GM12878 (cell line): ENCODE measurements around the gene PCAT6. TPM values are rescaled to one million over a fixed set of nuclear protein-coding genes. Genes with fewer than 3 reads are reported as not detected.

Experiments used
- ATAC-seq: fragments of 200-7000 bp; cut with Tn5 transposase; 3 replicates; pipeline ENCODE4 v1.9.1; 2020; ENCODE audit warnings: mild to moderate bottlenecking, moderate library complexity
- BruUV-seq: library from RNA; stranded (reverse); fragments of 400-500 nt; replicated peaks from 2 replicates; lab custom pipeline; 2021; lab: Mats Ljungman, UMichigan
- CTCF ChIA-PET: fragments of 300-600 bp; sonication (Branson Sonifier 250); formaldehyde crosslinking; extraction: SDS; loops from one replicate; lab custom pipeline; 2021; ENCODE audit warnings: inconsistent platforms; lab: Yijun Ruan, JAX
- POLR2A ChIA-PET: fragments of 350-600 bp; formaldehyde crosslinking; extraction: SDS; loops from one replicate; lab custom pipeline; 2021; ENCODE audit warnings: inconsistent platforms; lab: Charles Lee
- RAD21 ChIA-PET: fragments of 300-600 bp; sonication (Branson Sonifier 250); formaldehyde crosslinking; loops from one replicate; lab custom pipeline; 2023; ENCODE audit warnings: antibody characterized with exemption; ENCODE audit not compliant: unreplicated experiment; lab: Charles Lee
- SMC1A ChIA-PET: fragments of 300-600 bp; sonication (Branson Sonifier 250); formaldehyde crosslinking; loops from one replicate; lab custom pipeline; 2023; ENCODE audit not compliant: unreplicated experiment, uncharacterized antibody; lab: Charles Lee
- DNase-seq: peaks from one replicate; pipeline ENCODE4 v3.0.0-alpha.2; 2011; ENCODE audit warnings: low read depth, low spot score
- FAIRE-seq: peaks from 3 replicates; lab custom pipeline; 2011; peaks lifted over from hg19 to GRCh38; lab: Jason Lieb, UNC
- H2AFZ ChIP-seq: 2 replicates; pipeline ENCODE4 v1.6.0; 2011; ENCODE audit warnings: low read depth, low read length, control low read depth; ENCODE audit not compliant: control insufficient read depth
- H3K27ac ChIP-seq: 2 replicates; pipeline ENCODE4 v1.5.1; 2011; ENCODE audit warnings: control low read depth; ENCODE audit not compliant: control insufficient read depth, insufficient read depth
- H3K27me3 ChIP-seq, 2 experiments: replicated peaks in 1 of 2; 2 replicates each; pipeline versions ENCODE4 v1.6.0 to v1.6.1; 2011; ENCODE audit warnings: low read length in 1 of 2; ENCODE audit not compliant: control insufficient read depth in 2 of 2, insufficient read depth in 2 of 2
- H3K36me3 ChIP-seq, 2 experiments: 2 replicates each; pipeline ENCODE4 v1.5.1; 2011; ENCODE audit warnings: low read length in 1 of 2; ENCODE audit not compliant: control insufficient read depth in 2 of 2, insufficient read depth in 2 of 2
- H3K4me1 ChIP-seq: 2 replicates; pipeline ENCODE4 v1.6.1; 2011; ENCODE audit warnings: mild to moderate bottlenecking, low read length, moderate library complexity, mixed read lengths; ENCODE audit not compliant: control insufficient read depth, insufficient read depth
- H3K4me2 ChIP-seq: 2 replicates; pipeline ENCODE4 v1.6.0; 2011; ENCODE audit warnings: control low read depth; ENCODE audit not compliant: control insufficient read depth, insufficient read depth
- H3K4me3 ChIP-seq: fragments of 200-600 bp; sonication (generic); 2 replicates; pipeline ENCODE4 v1.5.1; 2016
- H3K79me2 ChIP-seq: 2 replicates; pipeline ENCODE4 v1.6.0; 2011; ENCODE audit warnings: low read length; ENCODE audit not compliant: control insufficient read depth, insufficient read depth
- H3K9ac ChIP-seq: 2 replicates; pipeline ENCODE4 v1.8.0; 2011; ENCODE audit warnings: low read length, control low read depth, mixed read lengths; ENCODE audit not compliant: control insufficient read depth, insufficient read depth
- H3K9me3 ChIP-seq: replicated peaks from 3 replicates; pipeline ENCODE4 v1.5.1; 2011; ENCODE audit warnings: mild to moderate bottlenecking, low read length; ENCODE audit not compliant: control insufficient read depth, insufficient read depth
- H4K20me1 ChIP-seq: 2 replicates; pipeline ENCODE4 v1.6.0; 2011; ENCODE audit not compliant: control insufficient read depth, insufficient read depth
- CBFB ChIP-seq: IDR thresholded peaks from 2 replicates; pipeline ENCODE4 v1.6.1; 2016; ENCODE audit warnings: antibody characterized with exemption, low read depth
- ESRRA ChIP-seq: IDR thresholded peaks from 2 replicates; pipeline ENCODE4 v1.6.1; 2012; ENCODE audit warnings: mild to moderate bottlenecking, low read length, improper control_type of control experiment
- MXI1 ChIP-seq: fragments of 150-350 bp; IDR thresholded peaks from 2 replicates; pipeline ENCODE4 v1.6.1; 2011; ENCODE audit warnings: low read depth, mild to moderate bottlenecking, inconsistent platforms, low read length, improper control_type of control experiment
- MYC ChIP-seq: IDR thresholded peaks from 2 replicates; pipeline ENCODE4 v1.6.1; 2011; ENCODE audit warnings: mild to moderate bottlenecking, low read length, moderate library complexity, inconsistent platforms; ENCODE audit not compliant: insufficient read depth, insufficient replicate concordance, insufficient read length, severe bottlenecking
- RAD51 ChIP-seq: fragments of 450-650 bp; IDR thresholded peaks from 2 replicates; pipeline ENCODE4 v1.6.1; 2016; ENCODE audit warnings: moderate library complexity, mild to moderate bottlenecking, inconsistent platforms
- SUZ12 ChIP-seq: fragments of 200-600 bp; sonication (generic); IDR thresholded peaks from one replicate; pipeline ENCODE4 v1.6.1; 2018; ENCODE audit warnings: antibody characterized with exemption, mild to moderate bottlenecking; ENCODE audit not compliant: unreplicated experiment
- TAF1 ChIP-seq: IDR thresholded peaks from 2 replicates; pipeline ENCODE4 v1.6.1; 2011; ENCODE audit warnings: mild to moderate bottlenecking, low read depth, low read length, borderline replicate concordance
- ZNF274 ChIP-seq: IDR thresholded peaks from one replicate; pipeline ENCODE4 v1.8.0; 2011; ENCODE audit not compliant: insufficient read length, insufficient read depth
- WGBS: methylation state at CpG from one replicate; pipeline ENCODE4 v1.1.6; 2016; ENCODE audit warnings: low lambda C conversion rate; ENCODE audit not compliant: insufficient replicate concordance, insufficient coverage; ENCODE audit errors: missing lambda C conversion rate; 5-methylcytosine and 5-hydroxymethylcytosine counted together
- in situ Hi-C: fragments of 300-500 bp; cut with MboI; formaldehyde crosslinking; loops from 9 replicates; pipeline ENCODE4 v1.14.3; 2018; ENCODE audit warnings: mixed read lengths
- intact Hi-C: fragments of 100-400 bp; cut with micrococcal nuclease; formaldehyde crosslinking; loops from one replicate; pipeline ENCODE4 v1.14.2; 2022; ENCODE audit not compliant: unreplicated experiment
- polyA plus RNA-seq, 11 experiments: library from polyadenylated mRNA; depleted of rRNA in 4 of 11; unstranded in 6 of 11; stranded (reverse) in 5 of 11; fragments of >200 nt; fragmentation: Nextera tagmentation in 4 of 11; fragmentation: Illumina TruSeq in 1 of 11; extraction: Ambion mirVana in 4 of 11; extraction: Trizol in 1 of 11; gene quantifications; 1 replicate in 1 of 11; 2 replicates in 10 of 11; pipeline versions ENCODE4 v1.2.1 to v1.2.3, GENCODE V29; 2011 to 2016; ENCODE audit warnings: inconsistent platforms in 2 of 11, missing spikeins in 2 of 11, low read depth in 1 of 11
- total RNA-seq, 4 experiments: library from RNA; depleted of rRNA in 3 of 4; stranded (reverse); fragments of >200 nt in 3 of 4; fragmentation: Illumina TruSeq in 1 of 4; extraction: Trizol in 1 of 4; gene quantifications; 2 replicates each; pipeline versions ENCODE4 v1.2.1 to v1.2.3, GENCODE V29; 2013 to 2021
- TF ChIP-seq, protein P1 (sequence below): IDR thresholded peaks from 2 replicates; pipeline ENCODE4 v1.6.1; 2011; ENCODE audit warnings: mild to moderate bottlenecking, low read depth, low read length, moderate library complexity; ENCODE audit not compliant: insufficient replicate concordance
- TF ChIP-seq, protein P2 (sequence below), 3 experiments: IDR thresholded peaks in 2 of 3; conservative IDR thresholded peaks in 1 of 3; 2 replicates each; pipeline ENCODE4 v1.5.1; 2011; ENCODE audit warnings: low read depth in 3 of 3, low read length in 3 of 3, mild to moderate bottlenecking in 3 of 3, control low read depth in 2 of 3, moderate library complexity in 2 of 3, inconsistent platforms in 1 of 3, mixed read lengths in 1 of 3; ENCODE audit not compliant: control insufficient read depth in 2 of 3, insufficient read depth in 1 of 3; ENCODE audit errors: extremely low read depth in 1 of 3
- TF ChIP-seq, protein P3 (sequence below): fragments of 450-650 bp; IDR thresholded peaks from 2 replicates; pipeline ENCODE4 v1.6.1; 2016; ENCODE audit warnings: mild to moderate bottlenecking

The PCAT6 gene
- total and polyA plus RNA-seq, 10 of the 15 experiments (the other 5 are each of a cell fraction or from before 2014, with no cell fraction given), result 0.16 to 0.83 (median 0.48) TPM; not detected in 4

DNA sequence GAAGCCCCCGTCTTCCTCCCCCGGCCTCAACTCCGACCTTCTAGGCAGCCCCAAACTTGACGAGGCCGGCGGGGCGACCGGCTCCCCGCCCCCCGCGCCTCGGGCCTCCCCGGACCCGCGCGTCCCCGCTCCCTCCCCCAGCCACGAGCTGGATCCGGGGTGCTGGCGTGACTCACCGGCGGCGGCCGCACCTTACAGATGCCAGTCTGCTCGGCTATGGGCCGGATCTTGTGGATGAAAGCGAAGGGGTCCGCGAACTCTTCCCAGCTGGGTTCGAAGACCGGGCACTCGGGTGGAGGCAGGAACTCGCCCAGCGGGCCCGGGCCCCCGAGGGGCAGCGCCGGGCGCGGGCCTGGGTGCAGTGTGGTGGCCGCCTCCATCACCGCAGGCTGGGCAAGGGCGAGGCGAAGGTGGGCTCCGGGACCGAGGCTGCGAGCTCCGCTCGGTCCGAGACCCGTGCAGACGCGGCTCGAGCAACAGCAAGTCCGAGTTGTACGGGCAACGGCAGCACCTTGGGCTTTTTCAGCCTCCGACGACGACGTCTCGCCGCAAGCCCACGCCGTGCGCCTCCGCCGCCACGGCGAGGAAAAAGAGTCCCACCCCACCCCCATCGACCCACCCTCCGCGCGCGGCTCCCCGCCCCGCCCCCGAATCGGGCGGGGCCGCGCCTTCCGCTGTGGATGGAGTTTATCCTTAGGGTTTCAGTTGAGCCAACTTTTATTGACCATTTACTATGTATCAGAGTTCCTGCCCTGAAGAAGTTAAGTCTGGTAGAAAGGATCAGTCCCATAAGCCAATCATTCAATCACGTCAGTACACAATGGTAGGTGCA lies 2.6 kb upstream of the PCAT6 start, which contains the start of gene KDM5B (continued):
- TF ChIP-seq, protein P1, sequence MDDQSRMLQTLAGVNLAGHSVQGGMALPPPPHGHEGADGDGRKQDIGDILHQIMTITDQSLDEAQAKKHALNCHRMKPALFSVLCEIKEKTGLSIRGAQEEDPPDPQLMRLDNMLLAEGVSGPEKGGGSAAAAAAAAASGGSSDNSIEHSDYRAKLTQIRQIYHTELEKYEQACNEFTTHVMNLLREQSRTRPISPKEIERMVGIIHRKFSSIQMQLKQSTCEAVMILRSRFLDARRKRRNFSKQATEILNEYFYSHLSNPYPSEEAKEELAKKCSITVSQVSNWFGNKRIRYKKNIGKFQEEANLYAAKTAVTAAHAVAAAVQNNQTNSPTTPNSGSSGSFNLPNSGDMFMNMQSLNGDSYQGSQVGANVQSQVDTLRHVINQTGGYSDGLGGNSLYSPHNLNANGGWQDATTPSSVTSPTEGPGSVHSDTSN, result peak; percentile 68
- TF ChIP-seq, protein P2, sequence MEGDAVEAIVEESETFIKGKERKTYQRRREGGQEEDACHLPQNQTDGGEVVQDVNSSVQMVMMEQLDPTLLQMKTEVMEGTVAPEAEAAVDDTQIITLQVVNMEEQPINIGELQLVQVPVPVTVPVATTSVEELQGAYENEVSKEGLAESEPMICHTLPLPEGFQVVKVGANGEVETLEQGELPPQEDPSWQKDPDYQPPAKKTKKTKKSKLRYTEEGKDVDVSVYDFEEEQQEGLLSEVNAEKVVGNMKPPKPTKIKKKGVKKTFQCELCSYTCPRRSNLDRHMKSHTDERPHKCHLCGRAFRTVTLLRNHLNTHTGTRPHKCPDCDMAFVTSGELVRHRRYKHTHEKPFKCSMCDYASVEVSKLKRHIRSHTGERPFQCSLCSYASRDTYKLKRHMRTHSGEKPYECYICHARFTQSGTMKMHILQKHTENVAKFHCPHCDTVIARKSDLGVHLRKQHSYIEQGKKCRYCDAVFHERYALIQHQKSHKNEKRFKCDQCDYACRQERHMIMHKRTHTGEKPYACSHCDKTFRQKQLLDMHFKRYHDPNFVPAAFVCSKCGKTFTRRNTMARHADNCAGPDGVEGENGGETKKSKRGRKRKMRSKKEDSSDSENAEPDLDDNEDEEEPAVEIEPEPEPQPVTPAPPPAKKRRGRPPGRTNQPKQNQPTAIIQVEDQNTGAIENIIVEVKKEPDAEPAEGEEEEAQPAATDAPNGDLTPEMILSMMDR (IDR thresholded peaks at IDR 0.05 in 2 of 3, conservative IDR thresholded peaks at IDR 0.05 in 1 of 3; ENCODE audit: control insufficient read depth in 2 of 3, extremely low read depth in 1 of 3, insufficient read depth in 1 of 3, low read depth in 3 of 3, low read length in 3 of 3), result no peak

DNA sequence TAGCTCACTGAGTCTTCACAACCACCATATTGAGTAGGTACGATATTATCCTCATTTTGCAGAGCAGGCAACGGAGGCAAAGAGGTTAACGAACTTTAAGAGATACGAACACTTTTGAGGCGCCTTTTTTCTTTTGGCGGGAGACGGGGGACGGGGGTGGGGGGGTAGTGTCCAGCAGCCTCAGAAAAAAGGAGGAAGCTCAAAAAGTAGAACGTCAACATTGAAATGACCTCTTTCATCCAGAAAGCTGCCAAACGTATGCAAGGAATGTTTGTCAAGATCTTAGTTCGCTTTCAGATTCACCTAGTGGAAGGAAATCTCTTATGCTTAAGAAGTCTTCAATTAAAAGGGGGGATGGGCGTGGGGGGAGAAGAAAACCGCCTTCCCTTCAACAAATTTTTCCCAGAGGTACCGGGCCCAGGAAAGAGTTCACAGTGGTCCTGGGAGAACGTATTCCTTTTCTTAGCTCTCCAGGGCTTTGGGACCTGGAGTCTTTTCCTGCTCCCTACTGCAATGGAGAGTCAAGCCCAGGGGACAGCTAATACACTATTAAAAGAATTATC lies 1.1 kb upstream of the PCAT6 start:
- no peaks in the 10 kb centered on the region for H3K36me3 ChIP-seq
- no peak for FAIRE-seq
- ChIA-PET CTCF (interaction anchor here (0.8 to 1.7 kb wide), 2 partner anchors 11 to 33 kb away, joined by 3 to 4 read pairs; no protein-coding TSS in a partner anchor), POLR2A (interaction anchor here (0.6 to 1.3 kb wide), 5 partner anchors 9 to 467 kb away, joined by 3 to 12 read pairs (median 6); partner anchors contain the start of gene KLHL12), SMC1A (interaction anchor here (0.8 to 1.5 kb wide), 3 partner anchors 26 to 159 kb away, joined by 3 read pairs; no protein-coding TSS in a partner anchor), RAD21 (interaction anchor here (1.1 kb wide), 1 partner anchor 9 kb away, joined by 5 read pairs; no protein-coding TSS in a partner anchor)
- no peaks in the 10 kb centered on the region for H4K20me1 ChIP-seq
- H3K79me2 ChIP-seq, result peaks cover 22% of the 10 kb centered on the region
- BruUV-seq, result no TSS peak
- no peak for DNase-seq
- H3K4me1 ChIP-seq, result peaks cover 3% of the 10 kb centered on the region; the same call in 1 of the 2 replicates
- H3K9ac ChIP-seq, result no peak overlapping the region
- no peak overlapping the region for H2AFZ ChIP-seq
- no peaks in the 10 kb centered on the region; a peak in 3 of 4 replicates for H3K27me3 ChIP-seq
- ATAC-seq, result no peak
- WGBS, result 77% methylated on average over 15 of the region's 15 CpGs
- no peak overlapping the region for H3K27ac ChIP-seq
- no peak overlapping the region for H3K4me2 ChIP-seq
- no peaks in the 10 kb centered on the region for H3K9me3 ChIP-seq
- H3K4me3 ChIP-seq, result no peak overlapping the region
- in situ Hi-C loops, result no loop called here
- intact Hi-C loops, result loop anchor here (1.0 to 10.0 kb wide), 2 partner anchors 79 to 195 kb away; partner anchors contain the start of gene TMEM183A
- TF ChIP-seq CBFB (no peak), SUZ12 (no peak), MYC (no peak), TAF1 (no peak), MXI1 (no peak), RAD51 (no peak), ZNF274 (no peak), ESRRA (no peak)
- TF ChIP-seq, protein P3, sequence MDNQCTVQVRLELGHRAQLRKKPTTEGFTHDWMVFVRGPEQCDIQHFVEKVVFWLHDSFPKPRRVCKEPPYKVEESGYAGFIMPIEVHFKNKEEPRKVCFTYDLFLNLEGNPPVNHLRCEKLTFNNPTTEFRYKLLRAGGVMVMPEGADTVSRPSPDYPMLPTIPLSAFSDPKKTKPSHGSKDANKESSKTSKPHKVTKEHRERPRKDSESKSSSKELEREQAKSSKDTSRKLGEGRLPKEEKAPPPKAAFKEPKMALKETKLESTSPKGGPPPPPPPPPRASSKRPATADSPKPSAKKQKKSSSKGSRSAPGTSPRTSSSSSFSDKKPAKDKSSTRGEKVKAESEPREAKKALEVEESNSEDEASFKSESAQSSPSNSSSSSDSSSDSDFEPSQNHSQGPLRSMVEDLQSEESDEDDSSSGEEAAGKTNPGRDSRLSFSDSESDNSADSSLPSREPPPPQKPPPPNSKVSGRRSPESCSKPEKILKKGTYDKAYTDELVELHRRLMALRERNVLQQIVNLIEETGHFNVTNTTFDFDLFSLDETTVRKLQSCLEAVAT, result no peak
